Neural cell (in vitro differentiated cells): Measurements from ENCODE around the gene KLK10.

Experiments
- CTCF ChIP-seq: fragments of 450-650 bp; IDR thresholded peaks from 2 replicates; pipeline ENCODE4 v1.5.1; 2014; ENCODE audit warnings: antibody characterized with exemption, mild to moderate bottlenecking, moderate library complexity; ENCODE audit not compliant: poor library complexity, severe bottlenecking
- POLR2AphosphoS5 ChIP-seq: IDR thresholded peaks from 2 replicates; pipeline ENCODE4 v1.6.1; 2012
- RAD21 ChIP-seq: fragments of 450-650 bp; conservative IDR thresholded peaks from 2 replicates; pipeline ENCODE4 v1.6.1; 2014; ENCODE audit warnings: antibody characterized with exemption, mild to moderate bottlenecking, moderate library complexity
- REST ChIP-seq: IDR thresholded peaks from 2 replicates; pipeline ENCODE4 v1.6.1; 2012; ENCODE audit warnings: borderline replicate concordance

- no peak for TF ChIP-seq REST
- TF ChIP-seq CTCF = no peak
- no peak for TF ChIP-seq POLR2AphosphoS5
- no peak for TF ChIP-seq RAD21
Observed at GRCh38 chr19:51027126-51027806, 7.8 kb upstream of the KLK10 start.
